SJSA1 (cell line): ENCODE measurements around the gene LMX1B. TPM values are rescaled to one million over a fixed set of nuclear protein-coding genes. Genes with fewer than 3 reads are reported as not detected.

Source experiments
- DNase-seq, 2 experiments: peaks; one replicate each; pipeline ENCODE4 v3.0.0-alpha.2; 2015 to 2020; ENCODE audit warnings: low spot score in 2 of 2, low read depth in 1 of 2
- H3K27ac ChIP-seq: fragments of 250-450 bp; sonication (Bioruptor Pico); 2 replicates; pipeline ENCODE4 v1.5.1; 2020; ENCODE audit warnings: mild to moderate bottlenecking, moderate library complexity
- H3K27me3 ChIP-seq: fragments of 250-450 bp; sonication (Bioruptor Pico); replicated peaks from 2 replicates; pipeline ENCODE4 v1.5.1; 2020; ENCODE audit warnings: mild to moderate bottlenecking, moderate library complexity
- H3K36me3 ChIP-seq: fragments of 250-450 bp; sonication (Bioruptor Pico); 2 replicates; pipeline ENCODE4 v1.5.1; 2020; ENCODE audit warnings: mild to moderate bottlenecking
- H3K4me1 ChIP-seq: fragments of 250-450 bp; sonication (Bioruptor Pico); replicated peaks from 2 replicates; pipeline ENCODE4 v1.6.1; 2021; ENCODE audit warnings: mild to moderate bottlenecking
- H3K4me3 ChIP-seq: fragments of 250-450 bp; sonication (Bioruptor Pico); 2 replicates; pipeline ENCODE4 v1.5.1; 2020; ENCODE audit warnings: mild to moderate bottlenecking
- H3K9me3 ChIP-seq: fragments of 250-450 bp; sonication (Bioruptor Pico); replicated peaks from 2 replicates; pipeline ENCODE4 v1.5.1; 2020; ENCODE audit warnings: mild to moderate bottlenecking
- total RNA-seq: library from RNA; depleted of rRNA; stranded (reverse); fragments of >200 nt; shearing (Covaris generic); gene quantifications from 2 replicates; pipeline ENCODE4 v1.2.3, GENCODE V29; 2014

The LMX1B gene
- total RNA-seq, 1 experiment from 2014 or later = not detected

DNA sequence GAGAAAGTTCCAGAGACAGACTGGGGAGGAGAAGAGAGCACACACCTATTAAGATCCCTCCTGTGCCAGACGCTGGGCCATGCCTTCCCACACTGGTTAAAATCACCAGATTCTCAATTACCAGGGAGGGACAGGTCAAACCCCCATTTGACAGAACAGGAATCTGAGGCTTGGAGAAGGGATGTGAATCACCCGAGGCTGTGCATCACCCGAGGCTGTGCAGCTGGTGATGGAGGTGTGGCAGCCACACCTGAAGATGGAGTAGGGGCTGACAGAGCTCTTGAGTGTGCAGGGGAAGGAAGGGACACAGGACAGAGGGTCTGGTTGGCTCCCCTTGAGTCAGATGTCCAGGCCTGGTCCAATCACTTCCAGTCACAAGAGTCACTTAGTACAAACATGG is 70.6 kb downstream of the LMX1B start:
- Histone ChIP-seq H3K36me3 (no peaks in the 10 kb centered on the region), H3K27me3 (peaks cover 23% of the 10 kb centered on the region)

DNA sequence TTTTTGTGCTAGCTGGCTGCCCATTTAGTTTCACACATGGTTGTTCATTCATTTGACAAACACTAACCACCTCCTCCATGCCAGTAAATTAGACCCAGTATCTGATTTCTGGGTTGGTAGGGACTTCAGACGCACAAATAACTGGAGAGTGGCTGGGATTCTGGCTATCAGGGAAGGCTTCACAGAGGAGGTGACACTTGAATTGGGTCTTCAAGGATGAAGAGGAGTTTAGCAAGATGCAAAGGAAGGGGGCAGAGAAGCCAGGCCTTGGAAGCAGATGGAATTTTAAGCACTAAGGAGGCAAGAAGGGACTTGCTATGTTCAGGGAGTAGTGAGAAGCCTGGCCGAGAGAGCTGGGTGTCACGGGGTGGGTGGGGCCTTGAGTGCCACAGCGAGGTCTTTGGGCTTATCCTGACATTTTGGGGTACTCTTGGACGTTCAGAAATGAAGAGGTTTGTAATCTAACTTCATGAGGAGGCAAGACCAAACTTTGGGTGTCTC is 71.3 kb downstream of the LMX1B start:
- Histone ChIP-seq H3K4me3 (no peak overlapping the region), H3K4me1 (no peaks in the 10 kb centered on the region), H3K9me3 (no peaks in the 10 kb centered on the region), H3K27ac (no peak overlapping the region), H3K36me3 (no peaks in the 10 kb centered on the region), H3K27me3 (peaks cover 23% of the 10 kb centered on the region)
- DNase-seq = no peak

More for the DNA sequence above, 70.6 kb downstream of the LMX1B start:
- H3K27ac ChIP-seq = no peak overlapping the region
- no peak overlapping the region for H3K4me3 ChIP-seq
- H3K4me1 ChIP-seq = no peaks in the 10 kb centered on the region
- no peak for DNase-seq
- no peaks in the 10 kb centered on the region for H3K9me3 ChIP-seq

DNA sequence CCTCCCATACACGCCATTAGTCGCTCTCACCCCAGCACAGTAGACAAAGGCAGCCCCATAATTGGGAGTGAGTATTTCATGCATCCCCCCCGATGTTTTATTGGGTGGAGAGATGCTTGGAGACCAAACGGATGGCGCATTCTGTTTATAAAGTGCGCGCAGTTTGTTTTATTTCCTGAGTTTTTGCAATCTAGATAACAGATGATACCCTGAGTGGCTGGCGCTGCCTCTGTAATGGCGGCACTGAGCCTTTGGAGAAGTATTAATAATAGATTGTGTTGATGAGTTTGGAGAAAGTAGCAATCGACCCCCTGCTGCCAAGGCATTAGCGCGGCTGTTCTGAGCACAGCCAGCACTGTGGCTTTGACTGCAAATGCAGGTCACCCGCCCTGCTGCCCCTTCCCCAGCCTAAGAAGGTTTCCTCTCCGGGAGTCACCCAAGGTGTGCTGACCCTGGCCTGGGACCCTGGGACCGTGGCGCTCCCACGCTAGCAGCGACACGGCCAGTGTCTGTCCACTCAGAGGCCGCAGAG is 74.3 kb downstream of the LMX1B start:
- no peaks in the 10 kb centered on the region for H3K4me1 ChIP-seq
- peaks cover 23% of the 10 kb centered on the region for H3K27me3 ChIP-seq

DNA sequence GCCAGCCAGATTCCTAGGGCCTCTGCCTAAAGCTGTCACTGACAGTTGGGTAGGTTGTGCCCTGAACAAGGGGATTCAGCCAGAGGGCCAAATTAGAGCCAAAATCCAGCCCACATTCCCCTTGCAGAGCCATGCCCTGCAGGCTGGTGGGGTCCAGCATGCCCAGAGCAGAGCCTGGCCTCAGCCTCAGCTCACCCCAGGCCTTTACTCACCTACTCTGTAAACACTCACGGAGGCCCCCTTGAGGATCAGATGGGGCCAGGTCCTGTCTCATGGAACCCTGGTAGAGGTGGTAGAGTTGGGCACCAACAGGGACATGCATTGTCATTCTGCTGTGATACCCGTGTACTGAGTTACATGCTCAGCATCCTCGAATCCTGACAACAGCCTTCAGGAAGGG is 74.9 kb downstream of the LMX1B start:
- Histone ChIP-seq H3K36me3 (no peaks in the 10 kb centered on the region), H3K4me1 (no peaks in the 10 kb centered on the region), H3K9me3 (no peaks in the 10 kb centered on the region), H3K27me3 (peaks cover 18% of the 10 kb centered on the region), H3K4me3 (no peak overlapping the region), H3K27ac (no peak overlapping the region)
- no peak for DNase-seq

More for the DNA sequence above, 74.3 kb downstream of the LMX1B start:
- no peak overlapping the region for H3K4me3 ChIP-seq
- no peaks in the 10 kb centered on the region for H3K9me3 ChIP-seq
- no peak for DNase-seq
- H3K27ac ChIP-seq = no peak overlapping the region
- H3K36me3 ChIP-seq = no peaks in the 10 kb centered on the region

DNA sequence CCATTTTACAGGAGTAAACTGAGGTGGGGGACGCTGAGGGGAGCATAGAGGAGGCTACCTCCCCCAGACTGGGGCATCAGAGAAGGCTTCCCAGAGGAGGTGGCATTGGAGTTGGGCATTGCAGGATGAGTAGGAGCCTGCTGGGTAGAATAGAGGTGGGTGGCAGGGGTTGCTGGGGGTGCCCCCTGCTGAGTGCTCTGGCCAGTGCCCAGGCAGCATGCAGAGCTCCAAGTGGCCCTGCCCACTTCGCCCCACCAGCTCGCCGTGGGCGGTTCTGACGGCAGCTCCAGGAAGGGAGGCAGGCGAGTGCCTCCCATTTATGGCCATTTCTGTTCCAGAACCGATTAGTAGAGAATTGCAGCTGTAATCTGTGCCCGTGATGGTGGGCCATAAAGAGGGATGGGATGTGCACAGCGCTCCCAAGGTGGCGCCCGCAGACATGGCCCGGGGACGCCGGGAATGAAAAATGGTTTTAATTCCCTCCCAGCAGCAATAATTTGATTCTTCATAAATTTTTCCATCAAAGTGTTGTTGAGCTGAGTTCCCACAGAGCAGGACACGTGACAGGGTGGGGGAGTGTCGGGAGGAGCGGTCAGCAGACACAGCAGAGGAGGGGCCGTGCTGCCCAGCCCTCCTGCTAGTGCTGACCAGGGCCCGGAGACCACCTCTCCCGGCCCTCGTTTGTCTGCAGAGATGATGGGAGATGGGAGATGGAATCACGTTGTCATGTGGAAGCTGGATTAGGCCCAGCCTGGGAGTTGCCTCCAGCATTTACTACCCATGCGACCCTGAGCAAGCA is 75.5 kb downstream of the LMX1B start:
- H3K27me3 ChIP-seq = peaks cover 13% of the 10 kb centered on the region; the same call in 1 of the 2 replicates
- no peaks in the 10 kb centered on the region for H3K9me3 ChIP-seq
- no peaks in the 10 kb centered on the region for H3K36me3 ChIP-seq
- no peaks in the 10 kb centered on the region for H3K4me1 ChIP-seq
- DNase-seq = no peak
- no peak overlapping the region for H3K4me3 ChIP-seq
- no peak overlapping the region for H3K27ac ChIP-seq

DNA sequence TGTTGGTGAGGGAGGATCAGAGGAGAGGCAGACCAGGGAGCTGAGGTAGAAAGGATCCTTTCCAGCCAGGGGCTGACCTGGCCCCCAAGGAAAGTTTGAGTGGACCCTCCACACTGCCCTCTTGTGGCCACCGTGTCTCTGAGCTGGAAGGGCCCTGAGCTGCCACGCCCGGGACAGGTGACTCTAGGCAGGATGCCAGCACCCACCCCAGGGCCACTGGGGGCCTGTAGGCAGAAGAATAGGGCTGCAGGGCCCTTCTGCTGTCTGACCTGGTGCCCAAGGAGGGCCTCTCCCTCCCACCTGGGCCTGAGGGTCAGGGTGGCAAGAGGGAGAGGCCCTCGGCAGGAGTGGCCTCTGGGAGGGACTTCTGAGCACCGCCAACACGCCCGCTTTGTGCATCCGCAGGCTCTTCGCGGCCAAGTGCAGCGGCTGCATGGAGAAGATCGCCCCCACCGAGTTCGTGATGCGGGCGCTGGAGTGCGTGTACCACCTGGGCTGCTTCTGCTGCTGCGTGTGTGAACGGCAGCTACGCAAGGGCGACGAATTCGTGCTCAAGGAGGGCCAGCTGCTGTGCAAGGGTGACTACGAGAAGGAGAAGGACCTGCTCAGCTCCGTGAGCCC is 76.8 kb downstream of the LMX1B start:
- Histone ChIP-seq H3K9me3 (no peaks in the 10 kb centered on the region), H3K27ac (no peak overlapping the region), H3K4me3 (no peak overlapping the region), H3K27me3 (0 out of 2 replicates have a peak, but pooled peaks cover 6% of the 10 kb centered on the region), H3K4me1 (no peaks in the 10 kb centered on the region), H3K36me3 (no peaks in the 10 kb centered on the region)
- DNase-seq = no peak

DNA sequence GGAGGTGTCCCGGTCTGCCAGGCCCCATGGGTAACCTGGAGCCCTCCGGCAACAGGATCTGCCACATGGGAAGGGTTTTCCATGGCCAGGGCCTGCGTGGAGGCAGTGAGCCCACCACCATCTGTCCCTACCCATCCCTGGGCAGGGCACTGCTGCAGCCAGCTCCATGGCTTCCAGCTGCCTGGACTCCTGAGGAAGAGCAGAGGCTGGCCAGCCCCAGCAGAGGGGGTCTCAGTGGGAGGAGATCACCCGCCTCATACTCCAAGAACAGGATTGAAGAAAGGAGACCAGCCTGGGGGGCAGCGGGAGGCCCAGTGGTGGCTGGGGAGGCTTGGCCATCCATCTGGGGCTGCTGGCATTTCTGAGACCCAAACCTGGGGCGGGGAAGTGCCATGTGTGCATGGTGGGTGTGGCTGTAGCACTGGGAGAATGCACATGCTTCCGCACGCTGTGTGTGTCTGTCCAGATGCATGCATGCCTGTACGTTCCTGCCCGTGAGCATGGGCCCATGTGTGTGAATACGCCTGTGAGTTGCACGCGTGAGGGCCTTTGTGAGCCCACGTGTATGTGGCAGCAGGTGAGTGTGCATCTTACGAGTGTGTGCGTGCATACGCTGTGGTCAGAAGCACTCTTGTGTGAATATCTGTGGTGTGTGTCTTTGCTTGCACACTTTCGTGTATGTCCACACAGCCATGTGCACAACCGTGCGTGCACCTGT is 78.5 kb downstream of the LMX1B start:
- Histone ChIP-seq H3K9me3 (no peaks in the 10 kb centered on the region), H3K27ac (no peak overlapping the region), H3K36me3 (no peaks in the 10 kb centered on the region), H3K4me1 (no peaks in the 10 kb centered on the region), H3K4me3 (no peak overlapping the region), H3K27me3 (0 out of 2 replicates have a peak, but pooled peaks cover 3% of the 10 kb centered on the region)
- DNase-seq = no peak

DNA sequence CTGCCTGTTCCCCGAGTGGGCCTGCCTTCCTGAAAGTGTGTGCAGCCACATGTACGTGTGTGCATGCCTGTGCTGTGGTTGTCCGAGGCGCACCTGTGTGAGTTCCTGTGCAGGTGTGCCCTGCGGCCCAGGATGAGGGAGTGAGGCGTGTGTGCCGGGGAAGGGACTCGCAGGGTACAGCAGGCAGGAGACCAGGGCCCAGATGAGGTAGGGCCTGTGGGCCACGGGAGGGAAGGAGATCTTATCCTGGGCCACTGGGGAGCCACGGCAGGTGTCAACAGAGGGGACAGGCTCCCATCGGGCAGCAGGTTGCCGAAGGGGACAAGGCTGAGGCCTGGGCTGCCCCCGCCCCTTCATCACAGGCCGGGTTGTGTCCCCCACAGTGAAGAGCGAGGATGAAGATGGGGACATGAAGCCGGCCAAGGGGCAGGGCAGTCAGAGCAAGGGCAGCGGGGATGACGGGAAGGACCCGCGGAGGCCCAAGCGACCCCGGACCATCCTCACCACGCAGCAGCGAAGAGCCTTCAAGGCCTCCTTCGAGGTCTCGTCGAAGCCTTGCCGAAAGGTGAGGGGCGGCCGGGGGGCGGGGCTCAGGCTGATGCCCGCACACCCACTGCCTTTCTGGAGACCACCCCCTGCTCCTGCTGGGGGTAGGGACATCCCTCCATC is 79.2 kb downstream of the LMX1B start:
- no peak for DNase-seq
- Histone ChIP-seq H3K27ac (no peak overlapping the region), H3K4me3 (no peak overlapping the region), H3K27me3 (no peaks in the 10 kb centered on the region), H3K36me3 (no peaks in the 10 kb centered on the region), H3K4me1 (no peaks in the 10 kb centered on the region), H3K9me3 (no peaks in the 10 kb centered on the region)

DNA sequence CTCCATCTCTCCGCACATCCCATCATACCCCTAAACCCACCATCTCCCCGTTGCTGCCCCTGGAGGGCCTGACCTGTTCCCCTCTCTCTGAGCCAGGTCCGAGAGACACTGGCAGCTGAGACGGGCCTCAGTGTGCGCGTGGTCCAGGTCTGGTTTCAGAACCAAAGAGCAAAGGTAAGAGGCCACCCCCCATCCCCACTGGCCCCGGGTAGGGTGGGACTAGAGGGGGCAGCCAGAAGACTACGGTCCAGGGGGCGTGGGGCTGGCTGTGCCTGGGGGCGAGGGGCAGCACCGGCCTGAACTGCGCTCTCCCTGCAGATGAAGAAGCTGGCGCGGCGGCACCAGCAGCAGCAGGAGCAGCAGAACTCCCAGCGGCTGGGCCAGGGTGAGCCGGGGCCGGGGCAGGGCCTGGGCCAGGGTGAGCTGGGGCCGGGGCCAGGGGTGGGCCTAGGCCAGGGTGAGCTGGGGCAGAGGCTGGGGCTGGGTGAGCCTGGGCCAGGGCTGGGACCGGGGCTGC is 79.8 kb downstream of the LMX1B start:
- no peak overlapping the region for H3K4me3 ChIP-seq
- no peaks in the 10 kb centered on the region for H3K27me3 ChIP-seq
- no peaks in the 10 kb centered on the region for H3K36me3 ChIP-seq
- no peak for DNase-seq
- H3K4me1 ChIP-seq = no peaks in the 10 kb centered on the region
- H3K27ac ChIP-seq = no peak overlapping the region
- no peaks in the 10 kb centered on the region for H3K9me3 ChIP-seq

DNA sequence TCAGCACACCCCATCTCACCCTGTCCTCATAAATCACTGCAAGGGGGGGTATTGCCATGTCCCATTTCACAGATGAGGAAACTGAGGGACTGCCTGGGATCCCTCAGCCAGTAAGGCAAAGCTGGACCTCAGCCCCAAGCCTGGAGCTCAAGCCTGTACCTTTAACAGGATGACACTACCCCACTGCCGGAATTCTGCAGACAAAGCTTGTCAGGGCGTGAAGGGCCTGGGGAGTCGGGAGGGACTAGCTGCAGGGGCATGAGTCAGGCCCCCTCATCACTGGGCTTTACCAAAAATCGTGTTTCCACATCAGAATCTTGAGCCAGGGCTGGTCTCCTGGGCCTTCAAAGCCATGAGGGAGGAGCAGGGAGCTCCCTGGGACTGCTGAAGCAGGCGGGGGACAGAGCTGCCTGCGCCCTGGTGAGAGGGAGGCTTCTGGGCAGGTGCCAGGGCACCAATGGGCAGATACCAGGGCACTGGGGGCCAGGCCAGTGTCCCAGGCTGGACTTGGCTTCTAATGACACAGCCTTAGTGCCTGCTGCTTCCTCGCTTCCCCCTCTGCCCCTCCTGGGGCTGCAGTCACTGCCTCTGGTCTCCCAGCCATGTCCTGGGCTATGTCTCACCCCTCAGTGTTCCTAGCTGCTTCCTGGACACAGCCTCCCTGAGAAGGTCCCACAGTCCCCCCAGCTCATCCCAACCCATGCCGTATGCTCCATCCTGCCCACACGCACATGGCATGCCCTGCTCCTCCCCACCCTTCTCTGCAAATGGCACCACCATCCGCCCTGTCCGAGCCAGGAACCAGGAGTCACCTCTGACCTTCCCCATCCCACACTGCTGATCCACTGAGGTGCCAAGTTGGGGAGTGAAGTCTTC is 80.7 kb downstream of the LMX1B start:
- no peak overlapping the region for H3K27ac ChIP-seq
- no peak for DNase-seq
- no peaks in the 10 kb centered on the region for H3K36me3 ChIP-seq
- no peaks in the 10 kb centered on the region for H3K9me3 ChIP-seq
- H3K27me3 ChIP-seq = no peaks in the 10 kb centered on the region
- H3K4me1 ChIP-seq = no peaks in the 10 kb centered on the region
- H3K4me3 ChIP-seq = no peak overlapping the region

DNA sequence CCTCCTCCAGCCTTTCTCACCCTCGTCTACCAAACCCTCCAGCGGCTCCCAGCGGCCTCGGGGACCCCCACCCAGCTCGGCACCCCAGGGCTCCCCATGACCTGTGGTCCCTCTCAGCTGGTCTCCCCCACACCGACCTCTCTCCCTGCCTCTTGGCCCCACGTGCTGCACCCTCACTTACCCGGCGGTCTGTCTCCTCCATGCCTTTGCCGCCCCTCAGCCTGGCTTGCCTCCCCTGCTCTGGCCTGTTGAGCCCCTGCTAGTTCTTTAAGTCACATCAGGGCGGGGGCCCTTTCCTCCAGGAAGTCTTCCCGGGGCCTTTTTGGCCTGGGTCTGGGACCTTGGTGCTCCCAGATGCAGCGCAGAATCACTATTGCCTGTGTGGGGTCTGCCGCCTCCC is 81.5 kb downstream of the LMX1B start:
- no peak overlapping the region for H3K4me3 ChIP-seq

DNA sequence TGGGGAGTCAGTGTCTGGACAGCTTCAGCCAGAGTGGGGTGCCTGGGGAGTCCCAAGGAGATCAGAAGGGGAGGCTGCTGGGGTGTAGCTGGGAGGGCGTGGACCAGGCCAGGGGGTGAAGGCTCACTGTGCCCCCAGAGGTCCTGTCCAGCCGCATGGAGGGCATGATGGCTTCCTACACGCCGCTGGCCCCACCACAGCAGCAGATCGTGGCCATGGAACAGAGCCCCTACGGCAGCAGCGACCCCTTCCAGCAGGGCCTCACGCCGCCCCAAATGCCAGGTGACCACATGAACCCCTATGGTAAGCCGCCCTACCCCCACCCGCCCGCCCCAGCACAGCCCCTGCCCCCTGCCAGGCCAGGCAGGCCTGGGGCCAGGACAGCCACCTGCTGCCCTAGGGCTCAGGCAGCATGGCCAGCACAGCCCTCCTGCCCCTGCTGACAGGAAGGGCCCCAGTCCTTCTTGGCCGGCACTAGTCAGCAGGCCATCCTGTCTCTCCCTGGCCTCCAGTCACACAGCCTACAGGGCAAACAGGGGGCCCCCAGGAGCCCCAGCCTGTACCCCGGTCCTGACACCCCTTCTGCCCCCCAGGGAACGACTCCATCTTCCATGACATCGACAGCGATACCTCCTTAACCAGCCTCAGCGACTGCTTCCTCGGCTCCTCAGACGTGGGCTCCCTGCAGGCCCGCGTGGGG is 82.1 kb downstream of the LMX1B start:
- Histone ChIP-seq H3K9me3 (no peaks in the 10 kb centered on the region), H3K4me3 (no peak overlapping the region), H3K4me1 (no peaks in the 10 kb centered on the region), H3K27me3 (no peaks in the 10 kb centered on the region), H3K27ac (no peak overlapping the region), H3K36me3 (no peaks in the 10 kb centered on the region)
- DNase-seq = no peak

More for the DNA sequence above, 81.5 kb downstream of the LMX1B start:
- Histone ChIP-seq H3K36me3 (no peaks in the 10 kb centered on the region), H3K9me3 (no peaks in the 10 kb centered on the region), H3K4me1 (no peaks in the 10 kb centered on the region), H3K27me3 (no peaks in the 10 kb centered on the region), H3K27ac (no peak overlapping the region)
- no peak for DNase-seq
